GM12874 (cell line): Measurements from ENCODE around the gene SHANK3.

ENCODE experiments used
- TF ChIP-seq, protein P1 (sequence below): IDR thresholded peaks from 2 replicates; pipeline ENCODE4 v1.5.1; 2011; ENCODE audit warnings: low read depth, mild to moderate bottlenecking, control low read depth, low read length, moderate library complexity; ENCODE audit not compliant: insufficient read depth

SHANK3 gene

GRCh38 chr22:50641696-50642607 is 30.7 kb upstream of the SHANK3 start:
- TF ChIP-seq, protein P1, sequence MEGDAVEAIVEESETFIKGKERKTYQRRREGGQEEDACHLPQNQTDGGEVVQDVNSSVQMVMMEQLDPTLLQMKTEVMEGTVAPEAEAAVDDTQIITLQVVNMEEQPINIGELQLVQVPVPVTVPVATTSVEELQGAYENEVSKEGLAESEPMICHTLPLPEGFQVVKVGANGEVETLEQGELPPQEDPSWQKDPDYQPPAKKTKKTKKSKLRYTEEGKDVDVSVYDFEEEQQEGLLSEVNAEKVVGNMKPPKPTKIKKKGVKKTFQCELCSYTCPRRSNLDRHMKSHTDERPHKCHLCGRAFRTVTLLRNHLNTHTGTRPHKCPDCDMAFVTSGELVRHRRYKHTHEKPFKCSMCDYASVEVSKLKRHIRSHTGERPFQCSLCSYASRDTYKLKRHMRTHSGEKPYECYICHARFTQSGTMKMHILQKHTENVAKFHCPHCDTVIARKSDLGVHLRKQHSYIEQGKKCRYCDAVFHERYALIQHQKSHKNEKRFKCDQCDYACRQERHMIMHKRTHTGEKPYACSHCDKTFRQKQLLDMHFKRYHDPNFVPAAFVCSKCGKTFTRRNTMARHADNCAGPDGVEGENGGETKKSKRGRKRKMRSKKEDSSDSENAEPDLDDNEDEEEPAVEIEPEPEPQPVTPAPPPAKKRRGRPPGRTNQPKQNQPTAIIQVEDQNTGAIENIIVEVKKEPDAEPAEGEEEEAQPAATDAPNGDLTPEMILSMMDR: peak; percentile 21; the same call in 1 of the 2 replicates

GRCh38 chr22:50653256-50653655 is 19.4 kb upstream of the SHANK3 start:
- TF ChIP-seq, protein P1: no peak

DNA sequence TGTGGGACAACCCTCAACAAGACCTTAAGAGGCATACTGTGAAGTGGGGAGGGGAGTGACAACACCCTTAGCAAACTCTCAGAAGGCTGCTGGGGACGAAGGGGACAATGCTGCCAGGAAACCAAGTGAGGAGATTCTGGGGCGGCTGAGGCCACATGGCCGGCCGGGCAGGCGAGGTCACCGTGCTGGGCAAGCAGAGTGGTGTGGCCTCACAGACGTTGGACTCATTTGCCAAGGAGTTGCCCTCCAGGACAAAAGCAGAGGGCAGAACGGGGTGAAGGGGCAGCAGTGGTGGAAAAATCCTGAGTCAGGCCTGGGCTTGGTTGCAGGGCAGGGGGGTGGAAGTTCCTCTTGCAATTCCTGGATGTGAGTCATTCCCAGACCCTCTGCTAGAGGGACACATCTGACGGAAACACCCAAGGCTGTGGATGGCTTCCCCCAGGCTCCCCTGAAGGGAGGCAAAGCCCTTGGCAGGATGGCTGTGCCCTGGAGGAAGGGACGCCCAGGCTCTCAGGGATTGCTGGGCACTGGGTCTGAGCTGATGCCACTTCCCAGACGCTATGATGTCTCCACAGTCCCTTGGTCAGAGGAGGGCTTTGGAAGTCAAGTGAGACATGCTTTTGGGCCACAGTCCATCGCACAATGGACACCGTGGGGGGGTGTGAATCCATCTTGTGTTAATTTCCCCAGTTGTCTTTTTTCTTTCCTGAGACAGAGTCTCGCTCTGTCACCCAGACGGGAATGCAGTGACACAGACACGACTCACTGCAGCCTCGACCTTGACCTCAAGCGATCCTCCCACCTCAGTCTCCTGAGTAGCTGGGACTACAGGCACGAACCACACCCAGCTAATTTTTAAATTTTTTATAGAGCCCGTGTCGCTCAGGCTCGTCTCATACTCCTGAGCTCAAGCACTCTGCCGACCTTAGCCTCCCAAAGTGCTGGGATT is 16.2 kb upstream of the SHANK3 start:
- TF ChIP-seq, protein P1: no peak

- TF ChIP-seq, protein P1: no peak
These were observed 14.7 kb upstream of the SHANK3 start for GRCh38 chr22:50657925-50658324.

GRCh38 chr22:50660306-50660705 is 12.3 kb upstream of the SHANK3 start:
- TF ChIP-seq, protein P1: no peak

- TF ChIP-seq, protein P1: no peak
These were observed 7.4 kb upstream of the SHANK3 start for GRCh38 chr22:50665212-50665611.

- TF ChIP-seq, protein P1: no peak
These were observed 6.9 kb upstream of the SHANK3 start for GRCh38 chr22:50665738-50666137.
